A673 (cell line): ENCODE measurements around the gene CELF4. TPM values are rescaled to one million over a fixed set of nuclear protein-coding genes. Genes with fewer than 3 reads are reported as not detected.

Source experiments
- BruUV-seq: library from RNA; stranded (reverse); fragments of 400-500 nt; replicated peaks from 2 replicates; lab custom pipeline; 2021; lab: Mats Ljungman, UMichigan
- CTCF ChIA-PET: fragments of 300-600 bp; sonication (Branson Sonifier 250); formaldehyde crosslinking; loops from one replicate; lab custom pipeline; 2022; ENCODE audit warnings: antibody characterized with exemption; lab: Charles Lee
- POLR2A ChIA-PET: fragments of 300-600 bp; sonication (Branson Sonifier 250); formaldehyde crosslinking; loops from one replicate; lab custom pipeline; 2022; ENCODE audit warnings: antibody characterized with exemption; ENCODE audit not compliant: low non-redundant PET; lab: Charles Lee
- DNase-seq: peaks from one replicate; pipeline ENCODE4 v3.0.0-alpha.2; 2015; ENCODE audit warnings: low spot score
- H3K27ac ChIP-seq: fragments of 200-600 bp; sonication (generic); 2 replicates; pipeline ENCODE4 v1.5.1; 2016; ENCODE audit warnings: mixed run types, low read depth, mild to moderate bottlenecking, mixed read lengths, antibody characterized with exemption, low read length; ENCODE audit not compliant: poor library complexity, severe bottlenecking
- H3K27me3 ChIP-seq: fragments of 200-600 bp; sonication (generic); replicated peaks from 2 replicates; pipeline ENCODE4 v1.6.1; 2017; ENCODE audit warnings: mixed run types, low read depth, mild to moderate bottlenecking, mixed read lengths, antibody characterized with exemption, low read length; ENCODE audit not compliant: insufficient read depth, poor library complexity
- H3K36me3 ChIP-seq: fragments of 200-600 bp; sonication (generic); 2 replicates; pipeline ENCODE4 v1.6.1; 2016; ENCODE audit warnings: mixed run types, mild to moderate bottlenecking, mixed read lengths, antibody characterized with exemption, low read length; ENCODE audit not compliant: insufficient read depth, poor library complexity, severe bottlenecking
- H3K4me1 ChIP-seq: fragments of 200-600 bp; sonication (generic); 2 replicates; pipeline ENCODE4 v1.6.1; 2017; ENCODE audit warnings: mixed run types, mild to moderate bottlenecking, mixed read lengths, antibody characterized with exemption, low read length; ENCODE audit not compliant: insufficient read depth, poor library complexity, severe bottlenecking
- H3K4me3 ChIP-seq: fragments of 200-600 bp; sonication (generic); 2 replicates; pipeline ENCODE4 v1.5.1; 2016; ENCODE audit warnings: low read depth, mixed run types, mild to moderate bottlenecking, mixed read lengths, low read length; ENCODE audit not compliant: poor library complexity, severe bottlenecking
- H3K9me3 ChIP-seq: fragments of 200-600 bp; sonication (generic); 2 replicates; pipeline ENCODE4 v1.6.1; 2016; ENCODE audit warnings: mixed run types, low read depth, mild to moderate bottlenecking, mixed read lengths, antibody characterized with exemption, low read length; ENCODE audit not compliant: poor library complexity, severe bottlenecking
- EZH2 ChIP-seq: fragments of 200-600 bp; sonication (generic); IDR thresholded peaks from 2 replicates; pipeline ENCODE4 v1.6.1; 2017; ENCODE audit warnings: borderline replicate concordance, low read depth, mild to moderate bottlenecking, mixed read lengths, antibody characterized with exemption, low read length; ENCODE audit not compliant: poor library complexity, severe bottlenecking
- intact Hi-C: fragments of 100-400 bp; cut with micrococcal nuclease; formaldehyde crosslinking; loops from one replicate; pipeline ENCODE4 v1.10.0; 2022; ENCODE audit not compliant: unreplicated experiment
- total RNA-seq: library from RNA; stranded (reverse); gene quantifications from 2 replicates; pipeline ENCODE4 v1.2.3, GENCODE V29; 2021
- TF ChIP-seq, protein P1 (sequence below): fragments of 300-800, 200-600 bp; sonication (generic); conservative IDR thresholded peaks from 2 replicates; pipeline ENCODE4 v1.5.1; 2017; ENCODE audit warnings: low read depth, mild to moderate bottlenecking, antibody characterized with exemption, low read length, moderate library complexity, mixed read lengths

Gene CELF4
- total RNA-seq, 1 experiment from 2014 or later, result not detected

DNA sequence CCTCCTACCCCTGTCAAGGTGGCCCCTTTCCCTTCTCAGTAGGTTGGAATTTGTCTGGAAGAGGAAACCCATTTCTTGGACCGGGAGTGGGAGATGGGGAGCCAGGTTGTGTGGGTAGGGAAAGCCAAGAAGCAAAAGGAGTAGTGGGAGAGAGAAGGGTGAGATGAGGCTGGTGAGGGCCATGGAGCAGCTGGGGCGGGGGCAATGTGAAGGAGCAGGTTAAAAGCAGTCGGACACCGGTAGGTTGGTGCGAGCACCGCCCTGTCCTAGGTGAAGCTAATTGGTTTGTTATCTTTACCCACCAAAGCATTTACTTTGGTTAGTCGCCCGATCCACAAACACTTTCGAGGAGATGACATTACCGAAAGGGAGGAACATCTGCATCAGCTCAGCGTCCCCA lies 306.8 kb downstream of the CELF4 start:
- TF ChIP-seq, protein P1, sequence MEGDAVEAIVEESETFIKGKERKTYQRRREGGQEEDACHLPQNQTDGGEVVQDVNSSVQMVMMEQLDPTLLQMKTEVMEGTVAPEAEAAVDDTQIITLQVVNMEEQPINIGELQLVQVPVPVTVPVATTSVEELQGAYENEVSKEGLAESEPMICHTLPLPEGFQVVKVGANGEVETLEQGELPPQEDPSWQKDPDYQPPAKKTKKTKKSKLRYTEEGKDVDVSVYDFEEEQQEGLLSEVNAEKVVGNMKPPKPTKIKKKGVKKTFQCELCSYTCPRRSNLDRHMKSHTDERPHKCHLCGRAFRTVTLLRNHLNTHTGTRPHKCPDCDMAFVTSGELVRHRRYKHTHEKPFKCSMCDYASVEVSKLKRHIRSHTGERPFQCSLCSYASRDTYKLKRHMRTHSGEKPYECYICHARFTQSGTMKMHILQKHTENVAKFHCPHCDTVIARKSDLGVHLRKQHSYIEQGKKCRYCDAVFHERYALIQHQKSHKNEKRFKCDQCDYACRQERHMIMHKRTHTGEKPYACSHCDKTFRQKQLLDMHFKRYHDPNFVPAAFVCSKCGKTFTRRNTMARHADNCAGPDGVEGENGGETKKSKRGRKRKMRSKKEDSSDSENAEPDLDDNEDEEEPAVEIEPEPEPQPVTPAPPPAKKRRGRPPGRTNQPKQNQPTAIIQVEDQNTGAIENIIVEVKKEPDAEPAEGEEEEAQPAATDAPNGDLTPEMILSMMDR, result no peak
- TF ChIP-seq EZH2, result no peak
- Histone ChIP-seq H3K4me1 (no peaks in the 10 kb centered on the region), H3K4me3 (no peak overlapping the region), H3K27ac (no peak overlapping the region), H3K27me3 (peaks cover 60% of the 10 kb centered on the region), H3K9me3 (no peaks in the 10 kb centered on the region), H3K36me3 (no peaks in the 10 kb centered on the region)
- intact Hi-C loops, result no loop called here
- POLR2A ChIA-PET, result no interaction called here
- BruUV-seq, result no TSS peak
- CTCF ChIA-PET, result no interaction called here
- DNase-seq, result no peak

DNA sequence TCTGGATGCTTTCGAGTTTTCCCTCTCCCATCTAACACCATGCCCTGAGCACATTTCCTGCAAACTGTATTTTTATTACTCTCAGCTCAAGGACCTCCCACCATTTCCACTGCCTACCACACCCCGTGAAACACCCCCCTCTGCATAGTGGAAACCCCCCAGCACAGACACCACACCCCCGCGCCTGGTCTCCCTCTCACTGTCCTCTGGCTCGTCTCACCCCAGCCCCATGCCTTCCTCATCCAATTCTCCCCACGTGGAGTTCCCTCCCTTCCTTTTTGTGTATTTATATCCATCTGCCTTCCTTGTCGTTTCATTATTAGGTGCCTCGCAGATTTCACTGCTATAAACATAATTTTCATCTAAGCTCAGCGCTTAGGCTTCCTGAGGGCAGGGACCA lies 307.5 kb downstream of the CELF4 start:
- no peaks in the 10 kb centered on the region for H3K4me1 ChIP-seq
- H3K36me3 ChIP-seq, result no peaks in the 10 kb centered on the region
- CTCF ChIA-PET, result no interaction called here
- no peaks in the 10 kb centered on the region for H3K9me3 ChIP-seq
- peaks cover 60% of the 10 kb centered on the region for H3K27me3 ChIP-seq
- BruUV-seq, result no TSS peak
- H3K27ac ChIP-seq, result no peak overlapping the region
- no peak overlapping the region for H3K4me3 ChIP-seq
- no peak for TF ChIP-seq EZH2
- TF ChIP-seq, protein P1, result no peak
- POLR2A ChIA-PET, result no interaction called here
- intact Hi-C loops, result no loop called here
- DNase-seq, result no peak

GRCh38 chr18:37254973-37255372 lies 310.6 kb downstream of the CELF4 start:
- no peak for DNase-seq
- POLR2A ChIA-PET, result no interaction called here
- no TSS peak for BruUV-seq
- Histone ChIP-seq H3K27me3 (peaks cover 51% of the 10 kb centered on the region), H3K4me1 (no peaks in the 10 kb centered on the region), H3K4me3 (no peak overlapping the region), H3K27ac (no peak overlapping the region), H3K9me3 (no peaks in the 10 kb centered on the region), H3K36me3 (no peaks in the 10 kb centered on the region)
- CTCF ChIA-PET, result no interaction called here
- intact Hi-C loops, result no loop called here
- TF ChIP-seq, protein P1, result no peak
- no peak for TF ChIP-seq EZH2
